HepG2 (cell line): ENCODE results near the gene PRDX5. TPM values are rescaled to one million over a fixed set of nuclear protein-coding genes. Genes with fewer than 3 reads are reported as not detected.

Experiments
- JDP2 ChIP-seq: sonication (generic); formaldehyde crosslinking; IDR thresholded peaks from 2 replicates; pipeline ENCODE4 v1.8.1; 2022; ENCODE audit warnings: missing genetic modification reagents, borderline replicate concordance
- KAT7 ChIP-seq: IDR thresholded peaks from 2 replicates; pipeline ENCODE4 v1.6.1; 2018; ENCODE audit warnings: borderline replicate concordance, missing compliant biosample characterization
- RERE ChIP-seq: IDR thresholded peaks from 2 replicates; pipeline ENCODE4 v1.6.1; 2016; ENCODE audit warnings: low read depth, missing genetic modification reagents, missing compliant biosample characterization
- SMARCC2 ChIP-seq: fragments of 450-650 bp; IDR thresholded peaks from 2 replicates; pipeline ENCODE4 v1.6.1; 2017; ENCODE audit warnings: antibody characterized with exemption, mild to moderate bottlenecking
- ZNF550 ChIP-seq: sonication (generic); formaldehyde crosslinking; IDR thresholded peaks from 2 replicates; pipeline ENCODE4 v1.4.0; 2020; ENCODE audit warnings: mild to moderate bottlenecking, missing genetic modification reagents, borderline replicate concordance
- ZNF564 ChIP-seq: sonication (generic); formaldehyde crosslinking; IDR thresholded peaks from 2 replicates; pipeline ENCODE4 v1.8.1; 2023; ENCODE audit warnings: mild to moderate bottlenecking, missing genetic modification reagents
- ZNF7 ChIP-seq: IDR thresholded peaks from 2 replicates; pipeline ENCODE4 v1.6.1; 2016; ENCODE audit warnings: missing biosample characterization, missing genetic modification reagents
- polyA plus RNA-seq, 8 experiments: library from polyadenylated mRNA; depleted of rRNA in 3 of 8; stranded (reverse) in 7 of 8; unstranded in 1 of 8; fragments of >200 nt; fragmentation: Illumina TruSeq in 4 of 8; extraction: Trizol in 4 of 8; gene quantifications; 2 replicates each; pipeline versions ENCODE4 v1.2.1 to v1.2.3, GENCODE V29; 2011 to 2016; ENCODE audit warnings: low read depth in 4 of 8, missing spikeins in 1 of 8, mixed read lengths in 1 of 8; ENCODE audit not compliant: insufficient read depth in 1 of 8
- total RNA-seq, 5 experiments: library from RNA; depleted of rRNA; stranded (reverse); fragments of >200 nt; fragmentation: Illumina TruSeq; extraction: Trizol; gene quantifications; 2 replicates each; pipeline ENCODE4 v1.2.3, GENCODE V29; 2016; ENCODE audit warnings: low read depth in 1 of 5
- TF ChIP-seq, protein P1 (sequence below): conservative IDR thresholded peaks from 2 replicates; pipeline ENCODE4 v1.6.1; 2018; ENCODE audit warnings: missing genetic modification reagents
- TF ChIP-seq, protein P2 (sequence below): sonication (generic); formaldehyde crosslinking; IDR thresholded peaks from 2 replicates; pipeline ENCODE4 v1.4.0; 2020; ENCODE audit warnings: mild to moderate bottlenecking, missing genetic modification reagents
- TF ChIP-seq, protein P3 (sequence below): sonication (generic); formaldehyde crosslinking; IDR thresholded peaks from 2 replicates; pipeline ENCODE4 v1.4.0; 2020; ENCODE audit warnings: missing genetic modification reagents

The PRDX5 gene
- total and polyA plus RNA-seq, 2 of the 13 experiments (the other 11 are each of a cell fraction or from before 2014, with no cell fraction given): 215 to 311 TPM

DNA sequence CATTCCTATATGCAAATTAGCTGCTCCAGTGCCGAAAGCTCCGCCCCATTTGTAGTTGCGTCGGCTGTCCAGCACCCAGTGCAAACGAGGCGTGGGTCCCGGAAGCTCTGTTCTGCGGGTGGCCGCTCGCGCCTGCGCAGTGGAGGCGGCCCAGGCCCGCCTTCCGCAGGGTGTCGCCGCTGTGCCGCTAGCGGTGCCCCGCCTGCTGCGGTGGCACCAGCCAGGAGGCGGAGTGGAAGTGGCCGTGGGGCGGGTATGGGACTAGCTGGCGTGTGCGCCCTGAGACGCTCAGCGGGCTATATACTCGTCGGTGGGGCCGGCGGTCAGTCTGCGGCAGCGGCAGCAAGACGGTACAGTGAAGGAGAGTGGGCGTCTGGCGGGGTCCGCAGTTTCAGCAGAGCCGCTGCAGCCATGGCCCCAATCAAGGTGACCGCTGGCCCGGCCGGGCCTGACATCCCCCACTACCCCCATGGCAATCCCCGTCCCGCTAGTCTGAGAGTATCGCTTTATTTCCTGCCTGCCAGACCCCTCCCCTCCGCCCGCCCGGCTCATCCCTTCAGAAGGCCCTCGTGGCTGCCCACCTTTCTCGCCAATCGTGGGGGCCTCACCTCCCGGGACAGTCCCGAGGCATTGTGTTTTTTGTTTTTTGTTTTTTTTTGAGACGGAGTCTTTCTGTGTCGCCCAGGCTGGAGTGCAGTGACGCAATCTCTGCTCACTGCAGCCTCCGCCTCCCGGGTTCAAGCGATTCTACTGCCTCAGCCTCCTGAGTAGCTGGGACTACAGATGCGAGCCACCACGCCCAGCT, at the start of gene PRDX5 (continued):
- TF ChIP-seq, protein P1, sequence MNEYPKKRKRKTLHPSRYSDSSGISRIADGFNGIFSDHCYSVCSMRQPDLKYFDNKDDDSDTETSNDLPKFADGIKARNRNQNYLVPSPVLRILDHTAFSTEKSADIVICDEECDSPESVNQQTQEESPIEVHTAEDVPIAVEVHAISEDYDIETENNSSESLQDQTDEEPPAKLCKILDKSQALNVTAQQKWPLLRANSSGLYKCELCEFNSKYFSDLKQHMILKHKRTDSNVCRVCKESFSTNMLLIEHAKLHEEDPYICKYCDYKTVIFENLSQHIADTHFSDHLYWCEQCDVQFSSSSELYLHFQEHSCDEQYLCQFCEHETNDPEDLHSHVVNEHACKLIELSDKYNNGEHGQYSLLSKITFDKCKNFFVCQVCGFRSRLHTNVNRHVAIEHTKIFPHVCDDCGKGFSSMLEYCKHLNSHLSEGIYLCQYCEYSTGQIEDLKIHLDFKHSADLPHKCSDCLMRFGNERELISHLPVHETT: no peak
- TF ChIP-seq RERE (peak; percentile 29; the same call in 1 of the 2 replicates), ZNF550 (CRISPR knock-in tag) (no peak), ZNF564 (CRISPR knock-in tag) (peak; percentile 44; the same call in 1 of the 2 replicates), ZNF7 (CRISPR knock-in tag) (no peak), SMARCC2 (no peak), JDP2 (CRISPR knock-in tag) (no peak), KAT7 (CRISPR knock-in tag) (peak; percentile 57; the same call in 1 of the 2 replicates)
- TF ChIP-seq, protein P2, sequence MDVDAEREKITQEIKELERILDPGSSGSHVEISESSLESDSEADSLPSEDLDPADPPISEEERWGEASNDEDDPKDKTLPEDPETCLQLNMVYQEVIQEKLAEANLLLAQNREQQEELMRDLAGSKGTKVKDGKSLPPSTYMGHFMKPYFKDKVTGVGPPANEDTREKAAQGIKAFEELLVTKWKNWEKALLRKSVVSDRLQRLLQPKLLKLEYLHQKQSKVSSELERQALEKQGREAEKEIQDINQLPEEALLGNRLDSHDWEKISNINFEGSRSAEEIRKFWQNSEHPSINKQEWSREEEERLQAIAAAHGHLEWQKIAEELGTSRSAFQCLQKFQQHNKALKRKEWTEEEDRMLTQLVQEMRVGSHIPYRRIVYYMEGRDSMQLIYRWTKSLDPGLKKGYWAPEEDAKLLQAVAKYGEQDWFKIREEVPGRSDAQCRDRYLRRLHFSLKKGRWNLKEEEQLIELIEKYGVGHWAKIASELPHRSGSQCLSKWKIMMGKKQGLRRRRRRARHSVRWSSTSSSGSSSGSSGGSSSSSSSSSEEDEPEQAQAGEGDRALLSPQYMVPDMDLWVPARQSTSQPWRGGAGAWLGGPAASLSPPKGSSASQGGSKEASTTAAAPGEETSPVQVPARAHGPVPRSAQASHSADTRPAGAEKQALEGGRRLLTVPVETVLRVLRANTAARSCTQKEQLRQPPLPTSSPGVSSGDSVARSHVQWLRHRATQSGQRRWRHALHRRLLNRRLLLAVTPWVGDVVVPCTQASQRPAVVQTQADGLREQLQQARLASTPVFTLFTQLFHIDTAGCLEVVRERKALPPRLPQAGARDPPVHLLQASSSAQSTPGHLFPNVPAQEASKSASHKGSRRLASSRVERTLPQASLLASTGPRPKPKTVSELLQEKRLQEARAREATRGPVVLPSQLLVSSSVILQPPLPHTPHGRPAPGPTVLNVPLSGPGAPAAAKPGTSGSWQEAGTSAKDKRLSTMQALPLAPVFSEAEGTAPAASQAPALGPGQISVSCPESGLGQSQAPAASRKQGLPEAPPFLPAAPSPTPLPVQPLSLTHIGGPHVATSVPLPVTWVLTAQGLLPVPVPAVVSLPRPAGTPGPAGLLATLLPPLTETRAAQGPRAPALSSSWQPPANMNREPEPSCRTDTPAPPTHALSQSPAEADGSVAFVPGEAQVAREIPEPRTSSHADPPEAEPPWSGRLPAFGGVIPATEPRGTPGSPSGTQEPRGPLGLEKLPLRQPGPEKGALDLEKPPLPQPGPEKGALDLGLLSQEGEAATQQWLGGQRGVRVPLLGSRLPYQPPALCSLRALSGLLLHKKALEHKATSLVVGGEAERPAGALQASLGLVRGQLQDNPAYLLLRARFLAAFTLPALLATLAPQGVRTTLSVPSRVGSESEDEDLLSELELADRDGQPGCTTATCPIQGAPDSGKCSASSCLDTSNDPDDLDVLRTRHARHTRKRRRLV (CRISPR knock-in tag): peak; percentile 25; the same call in 1 of the 2 replicates
- TF ChIP-seq, protein P3, sequence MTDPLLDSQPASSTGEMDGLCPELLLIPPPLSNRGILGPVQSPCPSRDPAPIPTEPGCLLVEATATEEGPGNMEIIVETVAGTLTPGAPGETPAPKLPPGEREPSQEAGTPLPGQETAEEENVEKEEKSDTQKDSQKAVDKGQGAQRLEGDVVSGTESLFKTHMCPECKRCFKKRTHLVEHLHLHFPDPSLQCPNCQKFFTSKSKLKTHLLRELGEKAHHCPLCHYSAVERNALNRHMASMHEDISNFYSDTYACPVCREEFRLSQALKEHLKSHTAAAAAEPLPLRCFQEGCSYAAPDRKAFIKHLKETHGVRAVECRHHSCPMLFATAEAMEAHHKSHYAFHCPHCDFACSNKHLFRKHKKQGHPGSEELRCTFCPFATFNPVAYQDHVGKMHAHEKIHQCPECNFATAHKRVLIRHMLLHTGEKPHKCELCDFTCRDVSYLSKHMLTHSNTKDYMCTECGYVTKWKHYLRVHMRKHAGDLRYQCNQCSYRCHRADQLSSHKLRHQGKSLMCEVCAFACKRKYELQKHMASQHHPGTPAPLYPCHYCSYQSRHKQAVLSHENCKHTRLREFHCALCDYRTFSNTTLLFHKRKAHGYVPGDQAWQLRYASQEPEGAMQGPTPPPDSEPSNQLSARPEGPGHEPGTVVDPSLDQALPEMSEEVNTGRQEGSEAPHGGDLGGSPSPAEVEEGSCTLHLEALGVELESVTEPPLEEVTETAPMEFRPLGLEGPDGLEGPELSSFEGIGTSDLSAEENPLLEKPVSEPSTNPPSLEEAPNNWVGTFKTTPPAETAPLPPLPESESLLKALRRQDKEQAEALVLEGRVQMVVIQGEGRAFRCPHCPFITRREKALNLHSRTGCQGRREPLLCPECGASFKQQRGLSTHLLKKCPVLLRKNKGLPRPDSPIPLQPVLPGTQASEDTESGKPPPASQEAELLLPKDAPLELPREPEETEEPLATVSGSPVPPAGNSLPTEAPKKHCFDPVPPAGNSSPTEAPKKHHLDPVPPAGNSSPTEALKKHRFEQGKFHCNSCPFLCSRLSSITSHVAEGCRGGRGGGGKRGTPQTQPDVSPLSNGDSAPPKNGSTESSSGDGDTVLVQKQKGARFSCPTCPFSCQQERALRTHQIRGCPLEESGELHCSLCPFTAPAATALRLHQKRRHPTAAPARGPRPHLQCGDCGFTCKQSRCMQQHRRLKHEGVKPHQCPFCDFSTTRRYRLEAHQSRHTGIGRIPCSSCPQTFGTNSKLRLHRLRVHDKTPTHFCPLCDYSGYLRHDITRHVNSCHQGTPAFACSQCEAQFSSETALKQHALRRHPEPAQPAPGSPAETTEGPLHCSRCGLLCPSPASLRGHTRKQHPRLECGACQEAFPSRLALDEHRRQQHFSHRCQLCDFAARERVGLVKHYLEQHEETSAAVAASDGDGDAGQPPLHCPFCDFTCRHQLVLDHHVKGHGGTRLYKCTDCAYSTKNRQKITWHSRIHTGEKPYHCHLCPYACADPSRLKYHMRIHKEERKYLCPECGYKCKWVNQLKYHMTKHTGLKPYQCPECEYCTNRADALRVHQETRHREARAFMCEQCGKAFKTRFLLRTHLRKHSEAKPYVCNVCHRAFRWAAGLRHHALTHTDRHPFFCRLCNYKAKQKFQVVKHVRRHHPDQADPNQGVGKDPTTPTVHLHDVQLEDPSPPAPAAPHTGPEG (CRISPR knock-in tag): no peak
